ENCODE results near the gene SPRR2B. TPM values are rescaled to one million over a fixed set of nuclear protein-coding genes. Genes with fewer than 3 reads are reported as not detected.
"Not testable (repeated sequence)": the region's sequence is repeated elsewhere in the genome, so short reads cannot be mapped to it uniquely, and the experiment has no call there.

Gene SPRR2B
- total RNA-seq (not detected), polyA plus RNA-seq (ENCODE audit: insufficient read length in 6 of 6) (not detected)
- long read RNA-seq, donor 1, result 0 reads
- long read RNA-seq, donor 2, result 0 reads
- long read RNA-seq, donor 3, result 0 reads
- long read RNA-seq, donor 4, result 0 reads
- long read RNA-seq, donor 5, result 0 reads
- long read RNA-seq, donor 6, result 0 reads
- long read RNA-seq, donor 7, result 0 reads
- long read RNA-seq, donor 8, result 0 reads
- long read RNA-seq, donor 9, result 0 reads
- long read RNA-seq, donor 10, result 0 reads
- long read RNA-seq, donor 11, result 0 reads
- long read RNA-seq, donor 12, result 0 reads

- Histone ChIP-seq H3K4me3 (no peak within 1 kb of the TSS), H3K4me1 (no peaks in the 10 kb centered on the region), H3K27me3 (no peaks in the 10 kb centered on the region), H3K36me3 (no peaks in the 10 kb centered on the region), H3K27ac (no peak within 1 kb of the TSS), H3K9me3 (no peaks in the 10 kb centered on the region)
- no peak for TF ChIP-seq CTCF (IDR thresholded peaks at IDR 0.05)
- intact Hi-C loops (cut with DNase I), result no loop called here
- DNase-seq (no peak), ATAC-seq (no peak)
These were observed at the start of gene SPRR2B for GRCh38 chr1:153071511-153071910. Gene SPRR2B (minus strand): TSS chr1:153071611. CDS start chr1:153070839, 772 bp downstream.

- Histone ChIP-seq H3K27ac (no peak overlapping the region), H3K36me3 (no peaks in the 10 kb centered on the region), H3K4me3 (no peak overlapping the region), H3K9me3 (no peaks in the 10 kb centered on the region), H3K27me3 (no peaks in the 10 kb centered on the region), H3K4me1 (no peaks in the 10 kb centered on the region)
- ATAC-seq (no peak), DNase-seq (no peak)
- TF ChIP-seq CTCF (IDR thresholded peaks at IDR 0.05), result no peak
- intact Hi-C loops (cut with DNase I), result no loop called here
These were observed 49.5 kb upstream of the SPRR2B start for GRCh38 chr1:153120945-153121344.

- Histone ChIP-seq H3K9me3 (no peaks in the 10 kb centered on the region), H3K36me3 (no peaks in the 10 kb centered on the region), H3K4me1 (no peaks in the 10 kb centered on the region), H3K27ac (no peak overlapping the region), H3K27me3 (no peaks in the 10 kb centered on the region), H3K4me3 (no peak overlapping the region)
- no peak for TF ChIP-seq CTCF (IDR thresholded peaks at IDR 0.05)
- intact Hi-C loops (cut with DNase I), result no loop called here
- no peak for ATAC-seq
- no peak for DNase-seq
These were observed 48.1 kb upstream of the SPRR2B start for GRCh38 chr1:153119491-153119971.

GRCh38 chr1:153115264-153115663 is 43.9 kb upstream of the SPRR2B start:
- intact Hi-C loops (cut with DNase I); ATAC-seq: not testable (repeated sequence)

GRCh38 chr1:153113416-153113815 is 42.0 kb upstream of the SPRR2B start, which contains the start of gene SPRR2F:
Gene SPRR2F (minus strand): TSS chr1:153113516. CDS start chr1:153112733, 783 bp downstream.
- H3K9me3 ChIP-seq, result peaks cover 0 to 2% of the 10 kb centered on the region in 2 donors
- H3K27me3 ChIP-seq, result no peaks in the 10 kb centered on the region
- intact Hi-C loops (cut with DNase I), result no loop called here
- no peak for TF ChIP-seq CTCF (IDR thresholded peaks at IDR 0.05)
- DNase-seq (no peak), ATAC-seq (no peak)
- H3K4me1 ChIP-seq, result no peaks in the 10 kb centered on the region
- H3K36me3 ChIP-seq, result no peaks in the 10 kb centered on the region
- no peak within 1 kb of the TSS for H3K27ac ChIP-seq
- no peak within 1 kb of the TSS for H3K4me3 ChIP-seq

More at GRCh38 chr1:153115264-153115663, 43.9 kb upstream of the SPRR2B start:
- H3K27ac ChIP-seq, DNase-seq, H3K4me3 ChIP-seq, H3K27me3 ChIP-seq, H3K9me3 ChIP-seq, H3K4me1 ChIP-seq, H3K36me3 ChIP-seq: not testable (repeated sequence)

- H3K4me3 ChIP-seq; H3K27me3 ChIP-seq; H3K36me3 ChIP-seq; ATAC-seq; DNase-seq; H3K9me3 ChIP-seq; H3K4me1 ChIP-seq; H3K27ac ChIP-seq; intact Hi-C loops (cut with DNase I): not testable (repeated sequence)
These were observed 41.0 kb upstream of the SPRR2B start for GRCh38 chr1:153112454-153112853.
